ENCODE data around the gene SPIRE1.

SPIRE1 gene

DNA sequence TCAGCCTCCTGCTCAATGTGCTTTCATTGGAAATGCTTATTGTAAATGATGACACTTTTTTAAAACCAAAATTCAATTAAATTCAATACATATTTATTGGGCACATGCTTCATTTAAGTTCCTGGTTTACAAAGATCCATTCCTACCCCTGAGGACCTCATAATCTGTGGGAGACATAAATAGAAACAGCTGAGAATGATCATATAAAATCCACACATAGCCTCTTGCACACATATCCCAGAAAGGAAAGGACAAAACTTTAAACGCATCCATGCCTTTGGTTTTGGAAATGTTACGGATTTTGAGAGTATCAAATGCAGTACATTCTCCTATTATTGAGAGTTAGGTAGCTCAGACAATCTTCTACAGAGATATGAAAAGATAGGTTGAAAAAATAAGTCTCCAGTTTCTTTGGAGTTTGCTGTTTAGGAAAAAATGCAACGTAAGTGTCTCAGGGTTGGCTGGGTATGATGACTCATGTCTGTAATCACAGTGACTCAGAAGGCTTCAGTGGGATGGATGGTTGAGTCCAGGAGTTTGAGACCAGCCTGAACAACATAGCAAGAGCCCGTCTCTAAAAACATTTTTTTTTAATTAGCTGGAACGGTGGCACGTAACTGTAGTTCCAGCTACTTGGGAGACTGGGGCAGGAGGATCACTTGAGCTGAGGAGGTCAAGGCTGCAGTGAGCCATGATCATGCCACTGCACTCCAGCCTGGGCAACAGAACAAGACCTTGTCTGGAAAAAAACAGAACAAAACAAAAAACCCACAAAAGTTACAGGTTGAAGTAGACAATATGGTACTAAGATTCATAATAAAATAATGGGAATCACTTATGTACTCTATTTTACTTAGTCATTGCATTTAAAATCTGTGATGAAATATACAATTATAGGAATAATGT, 254.1 kb downstream of the SPIRE1 start:
- TF ChIP-seq GATA3 (IDR thresholded peaks at IDR 0.05; ENCODE audit: low read depth, low read length) (no peak), GATA2 (IDR thresholded peaks at IDR 0.05; ENCODE audit: low read depth, low read length) (no peak)

DNA sequence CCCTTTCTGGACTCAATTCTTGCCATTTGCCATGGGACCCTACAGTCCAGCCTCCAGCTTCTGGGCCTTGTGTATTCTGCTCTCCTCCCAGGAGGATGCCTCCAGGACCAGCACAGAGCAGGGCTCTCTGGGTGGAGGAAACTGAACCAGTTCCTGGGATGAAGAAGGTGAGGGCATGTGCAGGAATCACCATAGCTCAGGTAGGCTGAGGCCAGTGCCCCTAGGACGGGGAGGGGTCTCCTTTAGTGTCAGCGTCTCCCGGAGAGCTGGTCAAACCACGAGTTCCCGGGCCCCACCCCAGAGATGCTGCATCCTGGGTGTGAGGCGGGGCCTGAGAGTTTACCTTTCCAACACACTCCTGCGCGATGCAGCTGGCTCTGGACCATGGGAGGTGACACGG, 256.0 kb downstream of the SPIRE1 start:
- TF ChIP-seq GATA3 (IDR thresholded peaks at IDR 0.05; ENCODE audit: low read depth, low read length) (no peak), GATA2 (IDR thresholded peaks at IDR 0.05; ENCODE audit: low read depth, low read length) (no peak)

DNA sequence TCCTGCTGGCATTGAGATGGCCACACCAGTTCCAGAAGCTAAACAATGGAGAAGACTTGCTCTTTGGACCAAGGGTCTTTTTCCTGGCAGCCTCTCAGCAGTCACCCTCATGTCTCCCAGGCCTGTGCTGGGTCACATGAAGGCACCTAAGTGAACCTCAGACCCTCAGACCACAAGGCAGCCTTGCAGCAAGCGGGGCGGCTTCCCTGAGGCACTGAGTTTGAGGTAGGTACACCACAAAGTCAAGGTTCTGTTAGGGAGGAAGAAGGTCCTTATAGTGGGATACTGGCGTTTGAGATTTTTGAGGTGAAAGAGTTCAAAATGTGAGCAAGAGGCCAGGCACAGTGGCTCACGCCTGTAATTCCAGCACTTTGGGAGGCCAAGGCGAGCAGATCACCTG, 258.7 kb downstream of the SPIRE1 start:
- no peak for TF ChIP-seq GATA2 (IDR thresholded peaks at IDR 0.05; ENCODE audit: low read depth, low read length)
- TF ChIP-seq GATA3 (IDR thresholded peaks at IDR 0.05; ENCODE audit: low read depth, low read length): no peak

DNA sequence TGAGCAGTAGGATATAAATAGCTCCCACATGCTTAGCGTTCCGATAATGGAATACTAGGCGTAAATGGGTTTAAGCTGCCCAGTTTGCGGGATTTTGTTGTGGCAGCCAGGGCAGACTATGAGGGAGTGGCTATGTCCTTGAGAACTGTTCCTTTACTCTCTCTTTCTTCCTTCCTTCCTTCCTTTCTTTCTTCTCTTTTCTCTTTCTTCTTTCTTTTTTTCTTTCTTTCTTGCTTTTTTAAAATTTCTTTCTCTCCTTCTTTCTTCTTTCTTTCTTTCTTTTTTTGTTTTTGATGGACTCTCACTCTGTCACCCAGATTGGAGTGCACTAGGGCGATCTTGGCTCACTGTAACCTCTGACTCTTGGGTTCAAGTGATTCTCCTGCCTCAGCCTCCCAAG, 259.3 kb downstream of the SPIRE1 start:
- no peak for TF ChIP-seq GATA2 (IDR thresholded peaks at IDR 0.05; ENCODE audit: low read depth, low read length)
- TF ChIP-seq GATA3 (IDR thresholded peaks at IDR 0.05; ENCODE audit: low read depth, low read length): no peak

DNA sequence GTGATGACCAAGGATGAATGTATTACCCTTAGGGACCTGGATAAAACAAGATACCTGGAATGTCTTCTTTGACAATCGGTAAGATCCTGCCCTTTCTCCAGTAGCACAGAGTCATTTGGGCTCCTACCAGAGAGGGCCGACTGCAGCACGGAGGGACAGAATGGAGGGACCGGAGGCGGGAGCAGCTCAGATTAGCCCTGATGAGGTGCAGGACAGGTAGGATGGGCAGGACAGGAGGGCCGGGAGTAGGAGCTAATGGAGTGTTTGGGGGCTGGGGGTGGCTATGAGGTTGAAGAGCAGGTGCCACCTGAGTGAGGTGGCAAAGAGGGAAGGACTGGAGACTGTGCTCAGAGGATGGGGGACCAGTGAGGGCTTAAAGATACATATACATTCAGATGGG, 260.1 kb downstream of the SPIRE1 start:
- TF ChIP-seq GATA3 (IDR thresholded peaks at IDR 0.05; ENCODE audit: low read depth, low read length): no peak
- no peak for TF ChIP-seq GATA2 (IDR thresholded peaks at IDR 0.05; ENCODE audit: low read depth, low read length)

DNA sequence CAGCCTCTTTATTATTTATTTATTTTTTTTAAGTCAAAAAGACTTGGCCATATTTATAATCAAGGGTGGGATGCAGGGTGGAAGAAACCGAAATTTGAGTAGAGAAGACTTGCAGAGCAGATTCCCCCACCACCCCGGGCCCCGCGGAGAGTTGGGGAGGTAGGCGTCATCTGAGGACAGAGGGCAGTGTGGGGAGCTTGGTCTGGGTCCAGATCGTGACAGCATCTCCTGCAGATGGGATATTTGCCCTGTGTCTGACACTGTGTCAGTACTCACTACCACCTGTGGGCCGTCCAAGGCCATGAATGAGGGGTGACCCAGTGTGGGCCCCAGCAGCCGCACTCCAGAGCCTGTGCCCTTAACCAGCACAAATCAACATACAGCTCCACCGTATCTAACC, 260.7 kb downstream of the SPIRE1 start:
- TF ChIP-seq GATA2 (IDR thresholded peaks at IDR 0.05; ENCODE audit: low read depth, low read length) (no peak), GATA3 (IDR thresholded peaks at IDR 0.05; ENCODE audit: low read depth, low read length) (no peak)
